ENCODE results near the gene CTIF.

CTIF gene

GRCh38 chr18:48569139-48569914, 30.5 kb downstream of the CTIF start:
- Histone ChIP-seq H3K27me3 (ENCODE audit: low read length) (no peaks in the 10 kb centered on the region), H3K4me2 (ENCODE audit: low read depth, low read length, poor library complexity, severe bottlenecking) (no peak overlapping the region), H2AFZ (ENCODE audit: low read depth, low read length, severe bottlenecking) (no peak overlapping the region), H4K20me1 (ENCODE audit: low read depth, low read length) (no peaks in the 10 kb centered on the region), H3K9me2 (replicated peaks; ENCODE audit: insufficient read depth, low read length) (no peaks in the 10 kb centered on the region), H3K36me3 (ENCODE audit: low read length) (no peaks in the 10 kb centered on the region), H3K9ac (ENCODE audit: low read length) (no peak overlapping the region), H3K4me3 (ENCODE audit: insufficient read depth, low read length, poor library complexity, severe bottlenecking) (no peak overlapping the region), H3K27ac (ENCODE audit: low read depth, low read length) (no peak overlapping the region), H3K9me3 (ENCODE audit: insufficient read depth, low read length) (no peaks in the 10 kb centered on the region), H3F3A (ENCODE audit: insufficient read depth) (no peaks in the 10 kb centered on the region), H3K79me2 (ENCODE audit: insufficient read depth, low read length) (no peaks in the 10 kb centered on the region)
- TF ChIP-seq EZH2phosphoT487 (conservative IDR thresholded peaks at IDR 0.05; ENCODE audit: low read length) (no peak), CTCF (IDR thresholded peaks at IDR 0.05; ENCODE audit: insufficient read depth, low read length, poor library complexity, severe bottlenecking) (no peak)

GRCh38 chr18:48569915-48570264, 31.1 kb downstream of the CTIF start:
- Histone ChIP-seq H3F3A (ENCODE audit: insufficient read depth) (no peaks in the 10 kb centered on the region), H3K9me3 (ENCODE audit: insufficient read depth, low read length) (no peaks in the 10 kb centered on the region), H3K4me3 (ENCODE audit: insufficient read depth, low read length, poor library complexity, severe bottlenecking) (no peak overlapping the region), H3K79me2 (ENCODE audit: insufficient read depth, low read length) (no peaks in the 10 kb centered on the region), H3K36me3 (ENCODE audit: low read length) (no peaks in the 10 kb centered on the region), H3K9ac (ENCODE audit: low read length) (no peak overlapping the region), H2AFZ (ENCODE audit: low read depth, low read length, severe bottlenecking) (no peak overlapping the region), H3K27me3 (ENCODE audit: low read length) (no peaks in the 10 kb centered on the region), H4K20me1 (ENCODE audit: low read depth, low read length) (no peaks in the 10 kb centered on the region), H3K9me2 (replicated peaks; ENCODE audit: insufficient read depth, low read length) (no peaks in the 10 kb centered on the region), H3K27ac (ENCODE audit: low read depth, low read length) (no peak overlapping the region), H3K4me2 (ENCODE audit: low read depth, low read length, poor library complexity, severe bottlenecking) (no peak overlapping the region)
- TF ChIP-seq EZH2phosphoT487 (conservative IDR thresholded peaks at IDR 0.05; ENCODE audit: low read length): no peak
- no peak for TF ChIP-seq CTCF (IDR thresholded peaks at IDR 0.05; ENCODE audit: insufficient read depth, low read length, poor library complexity, severe bottlenecking)

- no peaks in the 10 kb centered on the region for H3K36me3 ChIP-seq (ENCODE audit: low read length)
- H3K9me2 ChIP-seq (replicated peaks; ENCODE audit: insufficient read depth, low read length): no peaks in the 10 kb centered on the region
- no peak overlapping the region for H3K4me2 ChIP-seq (ENCODE audit: low read depth, low read length, poor library complexity, severe bottlenecking)
- H3K79me2 ChIP-seq (ENCODE audit: insufficient read depth, low read length): no peaks in the 10 kb centered on the region
- no peaks in the 10 kb centered on the region for H3K9me3 ChIP-seq (ENCODE audit: insufficient read depth, low read length)
- H3K27me3 ChIP-seq (ENCODE audit: low read length): no peaks in the 10 kb centered on the region
- no peak overlapping the region for H3K27ac ChIP-seq (ENCODE audit: low read depth, low read length)
- no peaks in the 10 kb centered on the region for H3F3A ChIP-seq (ENCODE audit: insufficient read depth)
- H2AFZ ChIP-seq (ENCODE audit: low read depth, low read length, severe bottlenecking): no peak overlapping the region
- H4K20me1 ChIP-seq (ENCODE audit: low read depth, low read length): no peaks in the 10 kb centered on the region
- H3K9ac ChIP-seq (ENCODE audit: low read length): no peak overlapping the region
- no peak overlapping the region for H3K4me3 ChIP-seq (ENCODE audit: insufficient read depth, low read length, poor library complexity, severe bottlenecking)
- no peak for TF ChIP-seq CTCF (IDR thresholded peaks at IDR 0.05; ENCODE audit: insufficient read depth, low read length, poor library complexity, severe bottlenecking)
- TF ChIP-seq EZH2phosphoT487 (conservative IDR thresholded peaks at IDR 0.05; ENCODE audit: low read length): no peak
Measured at GRCh38 chr18:48570313-48570712, 31.5 kb downstream of the CTIF start.
